Activated CD8-positive, alpha-beta T cell treated with anti-CD3 and anti-CD28 coated beads for 36 hours (primary cell): ENCODE results near the gene DDX3X. TPM values are rescaled to one million over a fixed set of nuclear protein-coding genes. Genes with fewer than 3 reads are reported as not detected.
"Not testable (repeated sequence)": the region's sequence is repeated elsewhere in the genome, so short reads cannot be mapped to it uniquely, and the experiment has no call there.

Experiments used
- ATAC-seq: fragments of 200-7000 bp; cut with Tn5 transposase; one replicate; pipeline ENCODE4 v1.10.0; 2021; ENCODE audit warnings: mild to moderate bottlenecking, moderate library complexity
- CTCF ChIA-PET: fragments of 350-600 bp; sonication (Branson Sonifier 250); formaldehyde crosslinking; loops from one replicate; lab custom pipeline; 2021; ENCODE audit warnings: antibody characterized with exemption; lab: Charles Lee
- POLR2A ChIA-PET: fragments of 350-600 bp; sonication (Branson Sonifier 250); formaldehyde crosslinking; loops from one replicate; lab custom pipeline; 2021; ENCODE audit warnings: antibody characterized with exemption; lab: Charles Lee
- DNase-seq: peaks from one replicate; pipeline ENCODE4 v3.0.0-alpha.2; 2020
- H3K27ac Mint-ChIP-seq: one replicate; pipeline ENCODE4 v1.8.0; 2021; ENCODE audit warnings: mild to moderate bottlenecking, mixed read lengths
- H3K27me3 Mint-ChIP-seq: one replicate; pipeline ENCODE4 v1.8.0; 2021; ENCODE audit warnings: mixed read lengths
- H3K36me3 Mint-ChIP-seq: one replicate; pipeline ENCODE4 v1.8.0; 2021; ENCODE audit warnings: low read depth, mixed read lengths
- H3K4me1 Mint-ChIP-seq: one replicate; pipeline ENCODE4 v1.8.0; 2021; ENCODE audit warnings: low read depth, mixed read lengths
- H3K4me3 Mint-ChIP-seq: one replicate; pipeline ENCODE4 v1.8.0; 2021; ENCODE audit warnings: mild to moderate bottlenecking, moderate library complexity, mixed read lengths
- H3K9me3 Mint-ChIP-seq: one replicate; pipeline ENCODE4 v1.8.0; 2021; ENCODE audit warnings: mixed read lengths
- CTCF ChIP-seq: fragments of 200-600 bp; IDR thresholded peaks from one replicate; pipeline ENCODE4 v1.8.0; 2022; ENCODE audit warnings: antibody characterized with exemption, mild to moderate bottlenecking
- intact Hi-C: fragments of 100-400 bp; cut with micrococcal nuclease; formaldehyde crosslinking; loops from one replicate; pipeline ENCODE4 v1.10.0; 2022
- total RNA-seq, 2 experiments: library from RNA; stranded (reverse); gene quantifications; one replicate each; pipeline ENCODE4 v1.2.3, GENCODE V29; 2021

The DDX3X gene
- total RNA-seq, 2 experiments from 2014 or later, result 172 to 181 TPM

GRCh38 chrX:41406201-41406600 is 72.2 kb downstream of the DDX3X start:
- Mint-ChIP-seq H3K27me3 (no peaks in the 10 kb centered on the region), H3K27ac (no peak overlapping the region), H3K4me3 (no peak overlapping the region), H3K4me1 (no peaks in the 10 kb centered on the region), H3K9me3 (no peaks in the 10 kb centered on the region), H3K36me3 (no peaks in the 10 kb centered on the region)
- DNase-seq (no peak), ATAC-seq (no peak)
- no peak for TF ChIP-seq CTCF
- CTCF ChIA-PET, result interaction anchor here (0.6 kb wide), 1 partner anchor 39 kb away, joined by 4 read pairs; no protein-coding TSS in a partner anchor
- POLR2A ChIA-PET, result no interaction called here
- intact Hi-C loops, result no loop called here

DNA sequence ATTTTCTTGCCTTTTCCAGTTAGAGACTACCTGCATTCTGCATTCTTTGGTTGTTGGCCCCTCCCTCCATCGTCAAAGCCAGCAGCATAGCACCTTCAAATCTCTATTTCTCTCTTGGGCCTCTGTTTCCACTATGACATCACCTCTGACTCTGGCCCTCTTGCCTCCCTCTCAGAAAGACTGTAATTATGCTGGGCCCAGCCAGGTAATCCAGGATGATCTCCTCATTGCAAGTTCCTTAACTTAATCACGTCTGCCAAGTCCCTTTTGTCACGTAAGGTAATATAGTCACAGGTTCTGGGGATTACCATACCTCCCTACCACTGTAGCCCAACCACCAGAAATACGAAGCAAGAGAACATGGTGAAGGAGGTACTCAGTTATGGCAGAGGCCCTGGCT is 73.9 kb downstream of the DDX3X start:
- ATAC-seq, result no peak
- no peaks in the 10 kb centered on the region for H3K4me1 Mint-ChIP-seq
- no peaks in the 10 kb centered on the region for H3K36me3 Mint-ChIP-seq
- no peak for DNase-seq
- H3K27me3 Mint-ChIP-seq, result no peaks in the 10 kb centered on the region
- CTCF ChIA-PET, result no interaction called here
- no peak for TF ChIP-seq CTCF
- POLR2A ChIA-PET, result no interaction called here
- no peak overlapping the region for H3K4me3 Mint-ChIP-seq
- H3K9me3 Mint-ChIP-seq, result no peaks in the 10 kb centered on the region
- H3K27ac Mint-ChIP-seq, result no peak overlapping the region
- intact Hi-C loops, result no loop called here

DNA sequence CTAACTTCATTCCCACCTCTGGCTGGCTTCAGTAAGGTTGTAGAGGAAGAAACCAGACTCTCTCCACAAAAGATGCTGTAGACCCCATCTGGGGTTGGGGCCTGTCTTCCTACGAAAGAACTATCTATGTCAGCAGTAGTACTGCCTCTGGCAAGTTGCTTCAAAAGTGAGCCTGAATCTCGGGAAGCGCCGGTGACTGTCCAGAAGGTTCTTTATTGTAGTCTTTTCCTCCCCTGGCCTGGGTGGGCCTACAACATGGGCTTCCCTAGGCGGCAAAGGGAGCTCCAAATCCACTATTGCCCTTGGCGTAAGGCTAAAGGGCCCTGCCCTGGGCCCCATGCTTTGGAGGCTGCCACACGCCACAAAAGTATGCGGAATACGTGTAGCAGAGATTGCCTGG is 74.6 kb downstream of the DDX3X start:
- Mint-ChIP-seq H3K27ac (no peak overlapping the region), H3K27me3 (no peaks in the 10 kb centered on the region), H3K4me1 (no peaks in the 10 kb centered on the region), H3K36me3 (no peaks in the 10 kb centered on the region), H3K9me3 (no peaks in the 10 kb centered on the region), H3K4me3 (no peak overlapping the region)
- ATAC-seq (no peak), DNase-seq (no peak)
- POLR2A ChIA-PET, result no interaction called here
- intact Hi-C loops, result no loop called here
- CTCF ChIA-PET, result no interaction called here
- TF ChIP-seq CTCF, result no peak

DNA sequence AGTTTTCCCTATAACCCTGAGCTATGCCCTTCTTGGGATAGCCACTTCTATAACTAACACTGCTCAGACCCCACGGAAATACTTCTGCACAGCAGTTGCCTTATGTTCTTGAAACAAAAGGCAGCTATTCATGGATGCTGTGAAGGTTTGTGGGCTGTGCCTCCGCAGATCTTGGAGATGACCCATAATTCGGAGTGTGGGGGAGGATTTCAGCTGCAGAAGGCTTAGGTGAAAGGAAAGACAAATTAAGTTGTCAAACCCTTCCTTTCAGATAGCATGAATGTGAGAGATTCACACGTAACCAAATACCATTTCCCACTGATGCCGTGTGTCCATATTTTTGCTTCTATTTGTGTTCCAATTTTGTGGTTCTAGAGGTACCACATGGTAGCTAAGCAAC is 75.0 kb downstream of the DDX3X start:
- ChIA-PET POLR2A (no interaction called here), CTCF (interaction anchor here (1.1 kb wide), 1 partner anchor 26 kb away, joined by 3 read pairs; no protein-coding TSS in a partner anchor)
- no peaks in the 10 kb centered on the region for H3K9me3 Mint-ChIP-seq
- no peak for ATAC-seq
- H3K4me1 Mint-ChIP-seq, result no peaks in the 10 kb centered on the region
- H3K4me3 Mint-ChIP-seq, result no peak overlapping the region
- intact Hi-C loops, result no loop called here
- H3K27me3 Mint-ChIP-seq, result no peaks in the 10 kb centered on the region
- no peak overlapping the region for H3K27ac Mint-ChIP-seq
- no peaks in the 10 kb centered on the region for H3K36me3 Mint-ChIP-seq
- no peak for TF ChIP-seq CTCF
- no peak for DNase-seq

- intact Hi-C loops, result not testable (repeated sequence)
These were observed 77.3 kb downstream of the DDX3X start for GRCh38 chrX:41411222-41411621.

More at GRCh38 chrX:41411222-41411621, 77.3 kb downstream of the DDX3X start:
- CTCF ChIA-PET, ATAC-seq, H3K9me3 Mint-ChIP-seq, DNase-seq, POLR2A ChIA-PET, H3K4me3 Mint-ChIP-seq, H3K27ac Mint-ChIP-seq, H3K27me3 Mint-ChIP-seq, H3K4me1 Mint-ChIP-seq, H3K36me3 Mint-ChIP-seq: not testable (repeated sequence)
